Activated CD8-positive, alpha-beta T cell treated with anti-CD3 and anti-CD28 coated beads for 36 hours (primary cell): ENCODE results near the gene EGR4. TPM values are rescaled to one million over a fixed set of nuclear protein-coding genes. Genes with fewer than 3 reads are reported as not detected.
"Not testable (repeated sequence)": the region's sequence is repeated elsewhere in the genome, so short reads cannot be mapped to it uniquely, and the experiment has no call there.

Experiments used
- ATAC-seq: fragments of 200-7000 bp; cut with Tn5 transposase; one replicate; pipeline ENCODE4 v1.10.0; 2021; ENCODE audit warnings: mild to moderate bottlenecking, moderate library complexity
- CTCF ChIA-PET: fragments of 350-600 bp; sonication (Branson Sonifier 250); formaldehyde crosslinking; loops from one replicate; lab custom pipeline; 2021; ENCODE audit warnings: antibody characterized with exemption; lab: Charles Lee
- POLR2A ChIA-PET: fragments of 350-600 bp; sonication (Branson Sonifier 250); formaldehyde crosslinking; loops from one replicate; lab custom pipeline; 2021; ENCODE audit warnings: antibody characterized with exemption; lab: Charles Lee
- DNase-seq: peaks from one replicate; pipeline ENCODE4 v3.0.0-alpha.2; 2020
- H3K27ac Mint-ChIP-seq: one replicate; pipeline ENCODE4 v1.8.0; 2021; ENCODE audit warnings: mild to moderate bottlenecking, mixed read lengths
- H3K27me3 Mint-ChIP-seq: one replicate; pipeline ENCODE4 v1.8.0; 2021; ENCODE audit warnings: mixed read lengths
- H3K36me3 Mint-ChIP-seq: one replicate; pipeline ENCODE4 v1.8.0; 2021; ENCODE audit warnings: low read depth, mixed read lengths
- H3K4me1 Mint-ChIP-seq: one replicate; pipeline ENCODE4 v1.8.0; 2021; ENCODE audit warnings: low read depth, mixed read lengths
- H3K4me3 Mint-ChIP-seq: one replicate; pipeline ENCODE4 v1.8.0; 2021; ENCODE audit warnings: mild to moderate bottlenecking, moderate library complexity, mixed read lengths
- H3K9me3 Mint-ChIP-seq: one replicate; pipeline ENCODE4 v1.8.0; 2021; ENCODE audit warnings: mixed read lengths
- CTCF ChIP-seq: fragments of 200-600 bp; IDR thresholded peaks from one replicate; pipeline ENCODE4 v1.8.0; 2022; ENCODE audit warnings: antibody characterized with exemption, mild to moderate bottlenecking
- intact Hi-C: fragments of 100-400 bp; cut with micrococcal nuclease; formaldehyde crosslinking; loops from one replicate; pipeline ENCODE4 v1.10.0; 2022
- total RNA-seq, 2 experiments: library from RNA; stranded (reverse); gene quantifications; one replicate each; pipeline ENCODE4 v1.2.3, GENCODE V29; 2021

Gene EGR4
- total RNA-seq, 2 experiments from 2014 or later: 0.11 to 0.29 TPM

- H3K27ac Mint-ChIP-seq: no peak overlapping the region
- intact Hi-C loops: no loop called here
Measured at GRCh38 chr2:73263540-73264331, 29.6 kb downstream of the EGR4 start.

GRCh38 chr2:73262691-73263429 lies 30.5 kb downstream of the EGR4 start:
- H3K27ac Mint-ChIP-seq, intact Hi-C loops, H3K9me3 Mint-ChIP-seq, H3K4me3 Mint-ChIP-seq, ATAC-seq, H3K27me3 Mint-ChIP-seq, DNase-seq: not testable (repeated sequence)
- ChIA-PET CTCF (interaction anchor here (0.9 to 1.7 kb wide), 3 partner anchors 28 to 97 kb away, joined by 4 read pairs; no protein-coding TSS in a partner anchor), POLR2A (interaction anchor here (1.0 to 1.2 kb wide), 2 partner anchors 29 kb away, joined by 3 to 5 read pairs; partner anchors contain the start of genes CCT7 and PRADC1)
- Mint-ChIP-seq H3K4me1 (peaks cover 13% of the 10 kb centered on the region), H3K36me3 (peaks cover 30% of the 10 kb centered on the region)

More at GRCh38 chr2:73263540-73264331, 29.6 kb downstream of the EGR4 start:
- H3K4me3 Mint-ChIP-seq: no peak overlapping the region
- H3K27me3 Mint-ChIP-seq: no peaks in the 10 kb centered on the region
- no peak for TF ChIP-seq CTCF
- H3K4me1 Mint-ChIP-seq: peaks cover 18% of the 10 kb centered on the region
- POLR2A ChIA-PET: interaction anchor here (1.2 kb wide), 1 partner anchor 30 kb away, joined by 5 read pairs; the partner anchor contains the start of genes CCT7 and PRADC1
- no peaks in the 10 kb centered on the region for H3K9me3 Mint-ChIP-seq
- no peak for DNase-seq
- no peak for ATAC-seq
- peaks cover 39% of the 10 kb centered on the region for H3K36me3 Mint-ChIP-seq
- CTCF ChIA-PET: interaction anchor here (0.9 kb wide), 1 partner anchor 96 kb away, joined by 4 read pairs; no protein-coding TSS in a partner anchor

- TF ChIP-seq CTCF: no peak
- H3K4me3 Mint-ChIP-seq: no peak overlapping the region
- ATAC-seq: no peak
- intact Hi-C loops: no loop called here
- peaks cover 27% of the 10 kb centered on the region for H3K36me3 Mint-ChIP-seq
- ChIA-PET CTCF (interaction anchor here (1.4 to 1.7 kb wide), 2 partner anchors 28 to 45 kb away, joined by 4 read pairs; no protein-coding TSS in a partner anchor), POLR2A (interaction anchor here (1.0 kb wide), 1 partner anchor 28 kb away, joined by 3 read pairs; the partner anchor contains the start of gene CCT7)
- no peak for DNase-seq
- H3K4me1 Mint-ChIP-seq: peaks cover 8% of the 10 kb centered on the region
- peak overlapping the region; percentile 52 for H3K27ac Mint-ChIP-seq
- H3K9me3 Mint-ChIP-seq: no peaks in the 10 kb centered on the region
- no peaks in the 10 kb centered on the region for H3K27me3 Mint-ChIP-seq
Measured at GRCh38 chr2:73262108-73262651, 31.2 kb downstream of the EGR4 start.

- Mint-ChIP-seq H3K9me3 (no peaks in the 10 kb centered on the region), H3K27me3 (no peaks in the 10 kb centered on the region), H3K36me3 (peaks cover 20% of the 10 kb centered on the region), H3K27ac (no peak overlapping the region), H3K4me1 (peaks cover 3% of the 10 kb centered on the region), H3K4me3 (no peak overlapping the region)
- DNase-seq (no peak), ATAC-seq (no peak)
- intact Hi-C loops: no loop called here
- ChIA-PET POLR2A (no interaction called here), CTCF (no interaction called here)
- no peak for TF ChIP-seq CTCF
Measured at GRCh38 chr2:73260338-73260984, 32.9 kb downstream of the EGR4 start.
